ENCODE results near the gene KCNN3. TPM values are rescaled to one million over a fixed set of nuclear protein-coding genes. Genes with fewer than 3 reads are reported as not detected.

Gene KCNN3
- total RNA-seq, 1 experiment from 2014 or later = not detected

DNA sequence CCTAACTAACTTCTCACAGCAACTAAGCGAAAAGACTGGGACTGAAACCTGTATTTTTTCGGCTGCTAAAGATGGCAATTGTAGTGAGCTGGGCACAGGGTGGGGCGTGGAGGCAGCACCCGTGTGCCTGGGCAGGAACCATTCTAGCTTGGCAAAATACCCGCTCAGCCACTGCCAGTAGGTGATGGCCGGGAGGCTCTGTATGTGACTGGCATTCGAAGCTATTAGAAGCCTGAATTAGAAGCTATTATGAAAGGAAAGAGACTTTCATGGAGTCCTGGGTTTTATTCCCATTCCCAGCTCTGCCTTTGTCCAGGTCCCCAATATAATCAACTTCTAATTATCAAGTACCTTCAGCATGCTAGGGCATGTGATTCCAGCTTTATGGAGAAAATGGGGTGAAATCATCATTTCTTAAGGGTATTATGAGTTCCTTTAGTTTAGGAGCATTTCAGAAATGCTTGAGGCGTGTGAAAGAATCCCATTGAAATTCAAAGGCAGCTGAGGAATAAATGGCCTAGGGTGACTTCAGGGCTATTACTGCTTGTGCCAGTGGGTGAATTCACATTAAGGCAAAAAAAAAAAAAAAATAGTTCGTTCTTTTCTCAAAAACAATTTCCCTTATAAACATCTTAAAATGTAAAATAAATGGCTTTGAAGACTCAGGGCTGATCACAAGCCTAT is 125.6 kb downstream of the KCNN3 start:
- CTCF ChIA-PET = interaction anchor here (0.6 kb wide), 1 partner anchor 15 kb away, joined by 3 read pairs; no protein-coding TSS in a partner anchor
- no peak for DNase-seq
- no peaks in the 10 kb centered on the region for H3K36me3 Mint-ChIP-seq (ENCODE audit: insufficient read depth, unreplicated experiment)
- no peak overlapping the region for H3K4me3 Mint-ChIP-seq (ENCODE audit: low read depth, unreplicated experiment)
- no TSS peak for BruUV-seq (replicated peaks)
- H3K27me3 Mint-ChIP-seq (ENCODE audit: unreplicated experiment) = peaks cover 100% of the 10 kb centered on the region
- no peaks in the 10 kb centered on the region for H3K4me1 Mint-ChIP-seq (ENCODE audit: low read depth, unreplicated experiment)
- intact Hi-C loops (cut with micrococcal nuclease; ENCODE audit: unreplicated experiment) = loop anchor here (10.0 kb wide), 1 partner anchor 50 kb away; no protein-coding TSS in a partner anchor
- H3K27ac Mint-ChIP-seq (ENCODE audit: unreplicated experiment) = no peak overlapping the region
- peaks cover 3% of the 10 kb centered on the region for H3K9me3 Mint-ChIP-seq (ENCODE audit: low read depth, unreplicated experiment)
- TF ChIP-seq, protein P1, sequence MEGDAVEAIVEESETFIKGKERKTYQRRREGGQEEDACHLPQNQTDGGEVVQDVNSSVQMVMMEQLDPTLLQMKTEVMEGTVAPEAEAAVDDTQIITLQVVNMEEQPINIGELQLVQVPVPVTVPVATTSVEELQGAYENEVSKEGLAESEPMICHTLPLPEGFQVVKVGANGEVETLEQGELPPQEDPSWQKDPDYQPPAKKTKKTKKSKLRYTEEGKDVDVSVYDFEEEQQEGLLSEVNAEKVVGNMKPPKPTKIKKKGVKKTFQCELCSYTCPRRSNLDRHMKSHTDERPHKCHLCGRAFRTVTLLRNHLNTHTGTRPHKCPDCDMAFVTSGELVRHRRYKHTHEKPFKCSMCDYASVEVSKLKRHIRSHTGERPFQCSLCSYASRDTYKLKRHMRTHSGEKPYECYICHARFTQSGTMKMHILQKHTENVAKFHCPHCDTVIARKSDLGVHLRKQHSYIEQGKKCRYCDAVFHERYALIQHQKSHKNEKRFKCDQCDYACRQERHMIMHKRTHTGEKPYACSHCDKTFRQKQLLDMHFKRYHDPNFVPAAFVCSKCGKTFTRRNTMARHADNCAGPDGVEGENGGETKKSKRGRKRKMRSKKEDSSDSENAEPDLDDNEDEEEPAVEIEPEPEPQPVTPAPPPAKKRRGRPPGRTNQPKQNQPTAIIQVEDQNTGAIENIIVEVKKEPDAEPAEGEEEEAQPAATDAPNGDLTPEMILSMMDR (IDR thresholded peaks at IDR 0.05; ENCODE audit: unreplicated experiment) = no peak

DNA sequence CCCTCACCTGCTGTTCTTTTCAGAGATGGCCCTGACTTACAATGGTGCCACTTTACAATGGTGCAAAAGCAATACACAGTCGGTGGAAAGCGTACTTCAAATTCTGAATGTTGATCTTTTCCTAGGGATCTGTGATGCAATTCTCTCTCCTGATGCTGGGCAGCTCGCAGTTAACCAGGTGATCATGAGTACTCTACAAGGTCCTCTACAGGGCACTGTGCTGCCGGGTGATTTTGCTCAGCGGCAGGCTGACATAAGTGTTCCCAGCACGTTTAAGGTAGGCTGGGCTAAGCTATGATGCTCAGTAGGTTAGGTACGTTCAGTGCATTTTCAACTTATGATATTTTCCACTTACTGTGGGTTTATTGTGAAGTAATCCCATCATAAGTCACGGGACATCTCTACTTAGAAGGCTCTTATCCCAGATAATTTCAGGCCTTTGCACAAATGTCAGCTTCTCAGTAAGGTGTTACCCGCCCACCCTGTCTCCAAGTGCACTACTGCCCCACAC is 126.5 kb downstream of the KCNN3 start:
- Mint-ChIP-seq H3K36me3 (ENCODE audit: insufficient read depth, unreplicated experiment) (no peaks in the 10 kb centered on the region), H3K27ac (ENCODE audit: unreplicated experiment) (no peak overlapping the region), H3K9me3 (ENCODE audit: low read depth, unreplicated experiment) (peaks cover 3% of the 10 kb centered on the region), H3K4me1 (ENCODE audit: low read depth, unreplicated experiment) (no peaks in the 10 kb centered on the region), H3K27me3 (ENCODE audit: unreplicated experiment) (peaks cover 100% of the 10 kb centered on the region), H3K4me3 (ENCODE audit: low read depth, unreplicated experiment) (no peak overlapping the region)
- no peak for DNase-seq
- intact Hi-C loops (cut with micrococcal nuclease; ENCODE audit: unreplicated experiment) = loop anchor here (10.0 kb wide), 1 partner anchor 49 kb away; no protein-coding TSS in a partner anchor
- TF ChIP-seq, protein P1 (IDR thresholded peaks at IDR 0.05; ENCODE audit: unreplicated experiment) = no peak
- CTCF ChIA-PET = interaction anchor here (0.6 kb wide), 1 partner anchor 14 kb away, joined by 3 read pairs; no protein-coding TSS in a partner anchor
- no TSS peak for BruUV-seq (replicated peaks)

DNA sequence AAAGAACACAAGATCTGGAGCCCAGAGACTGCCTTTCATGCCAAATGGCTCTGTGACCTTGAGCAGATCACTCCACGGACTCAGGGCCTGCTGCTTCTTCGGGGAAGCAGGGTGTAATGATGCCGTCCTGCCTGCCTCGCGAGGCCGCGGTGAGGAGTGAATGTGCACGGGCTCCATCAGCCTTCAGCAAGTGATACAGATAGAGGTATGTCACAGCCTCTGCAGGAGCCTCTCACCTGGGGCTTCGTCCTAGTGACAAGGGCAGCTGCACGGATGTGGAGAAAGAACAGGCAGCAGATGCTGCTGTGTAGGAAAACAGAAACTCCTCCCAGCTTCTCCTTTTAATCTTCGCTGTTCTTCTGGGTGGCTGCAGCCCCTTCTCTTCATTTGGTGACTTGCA is 127.5 kb downstream of the KCNN3 start:
- Mint-ChIP-seq H3K4me1 (ENCODE audit: low read depth, unreplicated experiment) (peaks cover 4% of the 10 kb centered on the region), H3K4me3 (ENCODE audit: low read depth, unreplicated experiment) (no peak overlapping the region), H3K27ac (ENCODE audit: unreplicated experiment) (no peak overlapping the region), H3K27me3 (ENCODE audit: unreplicated experiment) (peaks cover 100% of the 10 kb centered on the region), H3K9me3 (ENCODE audit: low read depth, unreplicated experiment) (peaks cover 3% of the 10 kb centered on the region), H3K36me3 (ENCODE audit: insufficient read depth, unreplicated experiment) (no peaks in the 10 kb centered on the region)
- intact Hi-C loops (cut with micrococcal nuclease; ENCODE audit: unreplicated experiment) = loop anchor here (10.0 kb wide), 1 partner anchor 48 kb away; no protein-coding TSS in a partner anchor
- CTCF ChIA-PET = no interaction called here
- no peak for DNase-seq
- TF ChIP-seq, protein P1 (IDR thresholded peaks at IDR 0.05; ENCODE audit: unreplicated experiment) = no peak
- no TSS peak for BruUV-seq (replicated peaks)

DNA sequence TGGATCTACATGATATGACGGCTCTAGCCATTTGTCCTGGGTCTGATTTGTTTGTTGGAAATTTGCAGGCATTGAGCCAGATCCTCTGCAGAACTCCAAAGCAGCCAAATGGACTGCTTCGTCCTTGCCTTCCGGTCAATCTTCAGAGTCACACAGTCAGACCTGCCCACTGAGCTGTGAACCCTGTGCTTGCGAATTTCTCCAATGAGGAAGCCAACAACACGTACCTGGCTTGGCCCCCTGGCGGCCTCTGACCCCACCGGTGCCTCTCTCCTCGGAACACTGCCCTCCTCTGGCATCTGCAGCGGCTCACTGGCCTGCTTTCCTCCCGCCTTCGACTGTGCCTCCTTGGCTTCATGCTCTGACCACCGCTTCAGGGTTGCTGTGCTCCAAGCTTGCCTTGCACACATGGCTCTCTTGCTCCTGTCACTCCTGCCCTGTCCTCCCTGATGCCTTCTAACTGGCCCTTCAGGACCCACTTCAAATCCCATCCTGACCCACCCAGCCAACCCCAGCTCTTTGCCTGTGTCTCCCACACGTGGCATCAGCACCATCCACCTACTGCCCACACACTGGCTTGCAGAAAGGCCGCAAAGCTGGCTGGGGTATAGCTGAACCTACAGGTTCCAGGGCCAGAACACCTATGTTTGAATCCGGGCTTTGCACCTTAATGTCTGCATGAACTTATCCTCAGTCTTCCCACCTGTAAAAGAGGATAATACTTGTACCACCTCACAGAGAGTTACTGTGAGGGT is 128.2 kb downstream of the KCNN3 start:
- TF ChIP-seq, protein P1 (IDR thresholded peaks at IDR 0.05; ENCODE audit: unreplicated experiment) = no peak
- Mint-ChIP-seq H3K27me3 (ENCODE audit: unreplicated experiment) (peaks cover 100% of the 10 kb centered on the region), H3K9me3 (ENCODE audit: low read depth, unreplicated experiment) (peaks cover 3% of the 10 kb centered on the region), H3K27ac (ENCODE audit: unreplicated experiment) (no peak overlapping the region), H3K4me3 (ENCODE audit: low read depth, unreplicated experiment) (no peak overlapping the region), H3K36me3 (ENCODE audit: insufficient read depth, unreplicated experiment) (no peaks in the 10 kb centered on the region), H3K4me1 (ENCODE audit: low read depth, unreplicated experiment) (peaks cover 11% of the 10 kb centered on the region)
- intact Hi-C loops (cut with micrococcal nuclease; ENCODE audit: unreplicated experiment) = loop anchor here (10.0 kb wide), 1 partner anchor 47 kb away; no protein-coding TSS in a partner anchor
- CTCF ChIA-PET = no interaction called here
- no TSS peak for BruUV-seq (replicated peaks)
- DNase-seq = no peak
